Fibroblast of skin of left biceps (primary cell): ENCODE data around the gene PRSS22.

Source experiments
- DNase-seq, 2 experiments: peaks; one replicate each; pipeline ENCODE4 v3.0.0-alpha.2; 2013; ENCODE audit warnings: low read depth in 2 of 2

PRSS22 gene

DNA sequence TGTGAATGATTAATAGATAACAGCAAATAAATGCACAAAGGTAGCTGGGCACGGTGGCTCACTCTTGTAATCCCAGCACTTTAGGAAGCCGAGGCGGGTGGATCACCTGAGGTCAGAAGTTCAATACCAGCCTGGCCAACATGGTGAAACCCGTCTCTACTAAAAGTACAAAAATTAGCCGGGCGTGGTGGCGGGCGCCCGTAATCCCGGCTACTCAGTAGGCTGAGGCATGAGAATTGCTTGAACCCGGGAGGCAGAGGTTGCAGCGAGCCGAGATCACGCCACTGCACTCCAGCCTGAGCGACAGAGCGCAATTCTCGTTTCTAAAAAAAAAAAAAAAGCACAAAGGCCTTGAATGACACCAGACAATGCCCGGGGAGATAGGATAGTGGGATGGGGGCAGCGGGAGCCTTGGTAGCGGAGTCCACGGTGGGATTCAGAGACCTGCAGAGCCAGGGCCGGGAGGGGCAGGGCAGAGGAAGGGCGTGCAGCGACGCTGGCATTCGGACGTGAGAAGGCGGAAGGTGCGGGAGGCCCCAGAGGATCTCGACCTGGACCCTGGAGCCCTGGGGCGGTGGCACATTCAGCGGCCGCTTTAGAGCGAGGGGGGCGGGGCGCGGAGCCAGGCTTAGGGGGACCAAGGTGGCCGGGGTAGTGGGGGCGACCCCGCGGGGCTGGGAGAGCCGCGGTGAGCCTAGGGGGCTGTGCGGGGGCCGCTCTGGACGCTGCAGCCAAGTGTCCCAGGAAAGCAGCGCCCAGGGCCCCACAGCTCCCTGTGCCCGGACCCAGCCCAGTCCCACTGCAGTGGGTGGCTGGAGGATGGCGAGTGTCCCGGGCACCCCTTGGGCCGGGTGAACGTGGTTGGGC is 24.0 kb upstream of the PRSS22 start:
- no peak for DNase-seq

DNA sequence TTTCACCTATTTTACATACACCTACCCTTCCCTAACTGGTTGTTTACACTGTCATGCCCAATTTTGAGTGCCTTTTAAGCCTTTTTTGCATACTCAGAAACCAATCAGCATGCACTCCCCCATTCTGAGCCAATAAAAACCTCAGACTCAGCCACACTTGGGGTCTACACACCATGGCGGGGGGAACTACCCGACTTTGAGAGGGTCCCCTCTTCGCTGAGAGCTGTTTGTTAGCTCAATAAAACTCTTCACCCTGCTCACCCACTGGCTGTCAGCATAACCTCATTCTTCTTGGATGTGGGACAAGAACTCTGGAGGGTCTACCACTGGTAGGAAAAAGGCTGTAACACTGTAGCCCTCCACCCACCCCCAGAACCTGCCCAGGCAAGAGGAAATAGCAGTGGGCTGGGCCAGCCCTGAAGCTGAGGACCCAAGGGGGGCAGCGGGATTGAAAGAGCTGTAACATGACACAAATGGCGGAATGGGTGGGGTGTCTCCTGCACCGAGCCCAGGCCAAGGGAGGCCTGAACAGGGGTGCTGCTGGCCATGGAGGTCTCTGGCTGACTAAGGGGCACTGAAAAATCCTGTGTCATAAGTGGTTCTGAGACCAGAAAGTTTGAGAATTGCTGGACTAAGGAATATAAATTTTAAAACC is 22.0 kb upstream of the PRSS22 start:
- DNase-seq: no peak

DNA sequence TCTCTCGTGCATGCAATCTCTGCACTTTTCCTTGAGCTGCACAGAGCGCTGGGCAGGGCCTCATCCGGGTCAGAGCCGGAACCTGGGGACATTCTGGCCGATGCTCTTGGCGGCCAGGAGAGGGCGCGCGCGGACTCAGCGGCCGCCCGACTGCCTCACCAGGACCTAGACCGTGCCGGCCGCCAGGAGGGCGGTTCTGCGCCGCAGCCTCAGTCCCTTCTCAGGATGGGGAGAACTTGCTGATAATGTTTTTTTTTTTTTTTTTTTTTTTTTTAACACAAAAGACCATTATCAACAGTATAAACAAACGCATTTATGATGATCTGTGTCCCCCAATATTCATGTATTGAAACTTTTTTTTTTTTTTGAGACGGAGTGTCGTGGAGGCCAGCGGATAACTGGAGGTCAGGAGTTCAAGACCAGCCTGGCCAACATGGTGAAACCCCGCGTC is 17.0 kb upstream of the PRSS22 start:
- DNase-seq: peak; percentile 33 to 36

DNA sequence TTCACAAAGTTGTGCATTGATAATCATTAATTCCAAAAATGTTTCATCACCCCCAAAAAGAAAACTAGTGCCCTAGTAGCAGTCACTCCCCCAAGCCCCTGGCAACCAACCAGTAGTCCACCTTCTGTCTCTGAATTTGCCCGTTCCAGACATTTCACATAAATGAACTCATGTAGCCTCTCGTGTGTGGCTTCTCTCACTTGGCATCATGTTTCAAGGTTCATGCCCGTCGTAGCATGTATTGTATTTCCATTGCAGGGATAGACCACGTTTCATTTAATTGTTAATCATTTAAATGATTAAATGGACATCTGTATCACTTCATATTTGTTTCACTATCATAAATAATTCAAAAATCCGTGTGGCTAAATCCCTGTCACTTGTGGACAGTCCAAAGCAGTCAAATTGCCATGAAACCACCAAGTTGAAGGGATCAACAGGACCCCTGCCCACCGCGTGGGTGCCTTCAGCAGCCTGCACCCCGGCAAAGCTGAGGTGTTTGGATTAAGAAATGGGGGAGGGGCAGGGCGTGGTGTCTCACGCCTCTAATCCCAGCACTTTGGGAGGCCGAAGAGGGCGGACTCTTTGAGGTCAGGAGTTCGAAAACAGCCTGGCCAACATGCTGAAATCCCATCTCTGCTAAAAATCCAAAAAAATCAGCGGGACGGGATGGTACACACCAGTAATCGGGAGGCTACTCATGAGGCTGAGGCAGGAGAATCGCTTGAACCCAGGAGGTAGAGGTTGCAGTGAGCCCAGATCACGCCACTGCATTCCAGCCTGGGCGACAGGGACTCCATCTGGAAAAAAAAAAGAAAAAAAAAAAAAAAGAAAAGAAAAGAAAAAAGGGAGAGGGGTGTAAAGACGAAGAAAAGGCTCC is 16.3 kb upstream of the PRSS22 start:
- no peak for DNase-seq

DNA sequence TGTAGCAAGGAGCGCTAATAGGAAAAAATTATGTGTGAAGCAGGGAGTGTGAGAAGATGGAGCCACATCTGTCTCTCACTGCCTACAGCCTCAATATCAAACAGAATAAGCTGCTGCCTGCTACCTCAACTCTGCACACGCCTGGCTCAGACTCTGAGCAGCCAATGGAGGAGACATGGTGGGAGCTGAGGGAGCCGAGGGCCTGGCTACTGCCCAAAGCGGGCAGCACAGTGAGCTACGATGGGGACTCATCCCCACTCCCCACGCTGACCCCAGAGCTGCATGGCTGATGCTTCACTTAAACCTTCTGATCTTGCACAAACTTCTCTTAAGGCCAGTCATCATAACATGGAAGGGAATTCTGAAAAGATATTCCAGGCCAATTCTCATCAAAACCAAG is 14.0 kb upstream of the PRSS22 start:
- DNase-seq: no peak

DNA sequence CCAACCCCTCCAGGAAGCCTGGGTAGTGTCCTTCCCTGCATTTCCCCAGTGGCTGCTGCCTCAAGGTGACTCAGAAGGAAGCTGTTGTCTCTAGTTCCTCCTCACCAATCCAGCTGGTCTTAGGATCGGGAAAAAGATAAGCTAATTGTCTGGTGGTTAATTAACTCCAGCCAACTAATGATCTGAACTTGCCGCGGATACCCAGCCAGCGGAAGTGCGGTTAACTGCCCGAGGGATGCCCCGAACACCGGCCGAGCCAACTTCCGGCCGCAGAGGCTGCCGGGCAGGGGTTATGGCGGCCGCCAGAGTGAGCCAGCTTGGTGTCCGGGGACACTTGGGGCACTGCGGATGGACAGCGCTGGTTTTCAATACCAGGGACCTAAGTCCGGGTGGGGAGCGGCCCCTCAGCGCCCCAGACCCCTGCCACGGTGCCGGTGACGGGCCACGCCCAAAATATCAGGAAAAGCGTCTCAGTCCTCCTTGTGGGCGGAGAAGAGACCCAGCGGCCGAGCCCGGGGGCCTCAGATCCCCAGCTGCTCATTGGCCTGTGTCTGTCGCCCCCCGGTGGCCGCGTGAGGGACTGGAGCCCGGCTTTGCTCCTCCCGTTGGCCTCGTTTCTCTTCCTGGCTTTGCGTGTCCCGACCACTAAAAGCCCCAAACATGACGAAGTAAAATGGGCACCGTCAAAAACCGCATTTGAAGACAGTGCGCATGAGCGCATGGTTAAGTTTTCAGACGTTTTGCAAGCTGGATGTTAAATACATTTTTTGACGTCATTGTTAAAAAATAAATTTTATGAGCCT is 10.2 kb upstream of the PRSS22 start:
- peak; percentile 75 to 78 for DNase-seq

DNA sequence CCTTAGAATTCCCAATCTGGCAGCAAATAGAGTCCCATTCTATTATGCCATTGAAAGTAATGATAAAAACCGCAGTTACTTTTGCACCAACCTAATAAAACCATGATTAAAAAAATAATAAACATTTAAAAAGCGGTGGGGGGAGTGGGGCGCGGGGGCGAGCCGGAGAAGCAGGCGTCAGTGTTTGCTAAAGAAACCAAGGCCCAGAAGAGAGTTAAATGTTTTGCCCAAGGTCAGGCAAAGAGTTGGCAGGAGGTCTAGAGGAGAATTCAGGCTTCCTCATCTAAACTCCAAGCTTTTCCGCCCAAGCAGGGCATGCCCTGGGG is 9.7 kb upstream of the PRSS22 start:
- no peak for DNase-seq

DNA sequence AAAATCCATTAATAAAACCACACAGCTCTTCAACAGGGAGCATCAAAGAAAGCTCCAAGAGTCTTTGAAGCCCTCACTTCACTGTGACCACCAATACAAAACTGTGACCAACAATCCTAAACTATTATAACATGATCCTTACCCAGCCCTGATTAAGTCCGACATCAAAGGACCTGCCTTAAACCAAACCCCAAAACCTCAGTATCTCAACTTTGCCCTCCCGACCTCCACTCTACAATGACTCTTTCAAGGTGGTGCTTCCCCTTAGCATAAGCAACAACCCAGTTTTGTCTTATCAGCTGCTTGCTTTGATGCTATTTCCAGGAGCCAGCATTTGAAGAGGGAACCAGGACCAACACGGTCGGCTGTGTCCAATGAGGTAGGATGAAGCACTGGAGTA is 8.5 kb upstream of the PRSS22 start:
- DNase-seq: no peak

DNA sequence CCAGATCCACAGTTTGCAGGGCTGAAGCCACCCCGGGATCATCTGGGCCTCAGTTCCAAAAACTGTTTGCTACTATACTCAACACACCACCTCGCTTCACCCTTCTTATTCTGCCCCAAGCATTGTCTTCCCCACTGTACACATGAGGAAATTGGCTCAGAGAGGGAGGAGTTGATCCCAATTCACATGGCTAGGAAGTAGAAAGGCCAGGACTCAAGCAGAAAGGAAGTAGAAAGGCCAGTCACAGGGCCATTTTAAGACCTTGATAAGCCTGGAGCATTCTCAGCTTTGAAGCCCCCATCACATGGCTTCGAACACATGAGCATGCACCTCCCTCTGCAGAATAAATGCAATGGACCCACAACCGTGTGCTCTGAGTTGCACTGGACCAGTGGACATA is 7.7 kb upstream of the PRSS22 start:
- no peak for DNase-seq

DNA sequence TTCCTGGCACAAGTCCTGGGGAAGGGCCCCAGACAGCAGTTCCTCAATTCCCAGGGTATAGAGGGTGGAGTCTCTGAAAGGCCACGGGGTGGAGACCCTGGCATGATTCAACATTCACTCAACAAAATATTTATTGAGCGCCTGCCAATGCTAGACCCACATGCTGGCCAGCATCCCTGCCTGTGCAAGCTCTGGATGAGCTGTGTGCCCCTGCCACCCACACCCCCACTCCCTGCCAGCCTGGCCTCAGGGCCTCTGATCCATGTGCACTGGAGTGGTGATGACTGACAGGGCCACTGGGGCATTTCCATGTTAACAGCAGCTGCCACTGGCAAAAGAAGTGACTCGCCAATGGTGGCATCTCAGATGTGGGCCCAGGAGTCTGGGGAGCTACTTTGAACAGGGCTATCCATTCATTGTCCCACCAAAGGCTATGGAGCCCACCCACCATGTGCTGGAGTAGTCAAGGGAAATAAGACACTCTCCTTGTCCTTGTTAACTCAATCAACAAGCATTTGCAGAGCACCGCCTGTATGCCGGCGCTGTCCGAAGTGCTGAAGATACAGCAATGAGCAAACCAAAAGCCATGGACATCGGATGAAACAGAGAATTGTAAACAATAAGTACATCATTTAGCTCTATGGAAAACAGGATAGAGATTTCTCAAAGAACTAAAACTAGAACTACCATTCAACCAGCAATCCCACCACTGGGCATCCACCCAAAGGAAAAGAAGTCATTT is 3.0 kb upstream of the PRSS22 start:
- DNase-seq: no peak

DNA sequence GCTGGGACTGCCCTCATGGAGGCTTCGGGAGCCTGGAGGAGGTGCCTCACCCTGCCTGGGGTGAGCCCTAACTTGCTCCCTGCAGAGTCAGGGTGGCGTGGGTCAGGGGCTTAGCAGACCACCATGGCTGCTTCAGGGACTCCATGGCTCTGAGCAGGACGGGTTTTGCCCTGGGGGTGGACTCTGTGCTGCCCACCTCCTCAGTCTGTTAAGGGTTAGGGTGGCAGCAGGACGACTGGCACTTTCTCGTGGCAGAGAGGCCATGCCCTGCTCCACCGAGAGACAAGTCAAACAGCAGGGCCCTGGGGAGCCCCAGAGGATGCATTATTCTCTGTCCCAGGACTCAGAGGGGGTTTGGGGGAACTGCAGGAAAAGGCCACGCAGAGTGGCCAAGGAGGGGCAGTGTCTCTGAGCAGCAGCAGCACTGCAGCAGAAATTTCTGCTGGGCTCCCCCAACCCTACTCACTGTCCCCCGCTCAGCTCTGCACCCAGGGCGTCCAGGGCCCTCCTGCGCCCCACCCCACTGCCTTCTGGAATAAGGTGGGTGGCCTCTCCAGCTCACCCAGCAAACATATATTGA is 1.8 kb upstream of the PRSS22 start:
- no peak for DNase-seq

DNA sequence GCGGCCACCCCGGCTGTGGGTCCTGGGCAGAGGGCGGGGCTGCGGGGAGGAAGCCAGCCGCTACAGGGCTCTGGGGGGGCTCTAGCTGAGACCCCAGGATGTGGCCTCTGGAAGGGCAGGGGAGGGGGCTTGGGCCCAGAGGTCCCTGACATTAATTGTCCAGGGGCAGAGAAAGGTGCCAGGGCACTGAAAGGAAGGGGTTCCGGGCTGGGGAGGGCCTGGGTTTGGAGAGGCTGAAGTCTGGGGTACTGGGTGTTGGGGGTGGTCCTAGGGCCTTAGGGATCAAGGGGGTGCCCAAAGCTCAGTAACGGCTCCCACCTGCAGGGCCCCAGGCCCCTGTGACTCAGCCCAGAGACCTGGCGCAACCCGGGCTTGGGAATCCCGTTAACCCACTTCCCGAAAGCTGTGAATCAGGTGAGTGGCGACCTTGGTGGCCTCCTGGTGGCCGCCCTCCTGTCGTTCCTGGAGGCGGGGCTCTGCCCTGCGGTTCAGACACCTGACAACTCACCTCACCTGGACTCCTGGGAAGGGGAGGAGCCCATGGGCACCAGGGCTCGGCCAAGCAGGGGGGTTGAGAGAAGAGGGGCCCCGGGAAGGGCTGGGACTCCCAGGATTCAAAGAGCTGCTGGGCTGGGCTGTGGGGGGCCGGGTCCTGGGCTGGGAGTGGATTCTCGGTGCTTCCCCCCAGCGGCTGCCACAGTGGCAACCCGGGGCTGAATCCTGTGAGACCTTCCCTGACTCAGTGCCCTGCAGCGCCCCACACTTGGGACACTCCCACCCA is 465 bp upstream of the PRSS22 start:
- no peak for DNase-seq

DNA sequence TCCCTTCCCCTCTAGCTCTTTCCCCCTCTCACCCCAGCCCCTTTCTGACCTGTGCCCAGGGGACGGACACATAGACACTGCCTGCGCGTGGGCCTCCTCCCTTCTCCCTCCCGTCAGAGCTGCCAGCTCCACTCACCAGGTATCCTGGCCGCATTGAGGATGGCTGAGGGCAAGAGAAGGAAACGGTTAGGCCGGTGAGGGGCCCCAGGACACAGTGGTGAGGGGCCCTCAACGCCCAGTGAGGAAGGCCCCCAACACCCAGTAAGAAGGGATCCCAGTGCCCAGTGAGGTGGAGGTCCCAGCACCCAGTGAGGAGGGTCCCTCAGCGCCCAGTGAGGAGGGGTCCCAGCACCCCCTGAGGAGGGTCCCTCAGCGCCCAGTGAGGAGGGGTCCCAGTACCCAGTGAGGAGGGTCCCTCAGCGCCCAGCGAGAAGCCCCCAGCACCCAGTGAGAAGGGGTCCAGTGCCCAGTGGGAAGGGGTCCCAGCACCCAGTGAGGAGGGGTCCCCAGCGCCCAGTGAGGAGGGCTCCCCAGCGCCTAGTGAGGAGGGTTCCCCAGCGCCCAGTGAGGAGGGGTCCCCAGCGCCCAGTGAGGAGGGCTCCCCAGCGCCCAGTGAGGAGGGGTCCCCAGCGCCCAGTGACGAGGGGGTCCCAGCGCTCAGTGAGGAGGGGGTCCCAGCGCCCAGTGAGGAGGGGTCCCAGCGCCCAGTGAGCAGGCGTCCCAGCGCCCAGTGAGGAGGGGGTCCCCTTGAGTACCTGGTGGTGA is 1.1 kb downstream of the PRSS22 start:
- no peak for DNase-seq

DNA sequence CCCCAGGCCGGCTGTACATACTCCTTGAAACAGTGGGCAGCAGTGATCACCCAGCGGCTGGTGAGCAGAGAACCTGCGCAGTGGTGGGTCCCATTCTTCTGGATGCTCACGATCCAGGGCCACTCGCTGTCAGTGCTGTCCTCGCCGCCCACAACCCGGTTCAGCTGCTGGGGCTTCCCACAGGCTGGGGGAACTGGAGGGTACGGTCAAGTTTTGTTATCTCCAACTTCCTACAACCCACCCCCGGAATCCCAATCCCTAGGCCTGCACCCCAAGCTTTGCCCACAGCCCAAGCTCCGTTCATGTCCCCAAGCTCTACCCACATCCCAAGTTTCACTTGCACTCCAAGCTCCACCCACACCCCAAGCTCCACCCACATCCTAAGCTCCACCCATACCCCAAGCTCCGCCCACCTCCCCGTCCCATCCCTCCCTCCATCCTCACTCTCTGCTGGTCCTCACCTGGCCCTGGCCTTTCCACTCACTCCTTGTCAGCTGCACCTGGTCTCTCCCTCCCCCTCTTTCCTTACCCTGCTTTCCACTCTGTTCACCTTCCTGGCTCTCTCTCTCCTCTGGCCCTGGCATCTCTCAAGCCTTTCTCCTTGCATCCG is 1.8 kb downstream of the PRSS22 start:
- DNase-seq: no peak

DNA sequence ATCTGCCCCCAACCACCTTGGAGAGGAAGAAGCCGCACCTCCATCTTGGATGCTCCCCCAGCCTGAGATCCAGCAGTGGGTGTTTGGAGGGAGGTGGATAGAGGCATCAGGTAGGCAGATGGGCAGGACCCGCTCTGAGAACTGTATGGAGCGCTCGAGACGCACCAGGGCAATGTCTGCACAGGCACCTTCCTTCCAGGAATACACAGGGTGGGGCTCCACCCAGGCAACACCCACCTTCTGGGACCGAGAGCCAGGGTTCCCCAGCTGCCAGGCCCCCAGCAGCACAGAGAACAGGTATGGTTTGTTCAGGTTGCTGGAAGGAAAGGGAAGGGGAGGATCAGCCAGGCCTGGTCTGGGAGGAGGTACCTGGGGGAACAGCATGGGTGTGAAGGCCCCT is 2.4 kb downstream of the PRSS22 start:
- no peak for DNase-seq

DNA sequence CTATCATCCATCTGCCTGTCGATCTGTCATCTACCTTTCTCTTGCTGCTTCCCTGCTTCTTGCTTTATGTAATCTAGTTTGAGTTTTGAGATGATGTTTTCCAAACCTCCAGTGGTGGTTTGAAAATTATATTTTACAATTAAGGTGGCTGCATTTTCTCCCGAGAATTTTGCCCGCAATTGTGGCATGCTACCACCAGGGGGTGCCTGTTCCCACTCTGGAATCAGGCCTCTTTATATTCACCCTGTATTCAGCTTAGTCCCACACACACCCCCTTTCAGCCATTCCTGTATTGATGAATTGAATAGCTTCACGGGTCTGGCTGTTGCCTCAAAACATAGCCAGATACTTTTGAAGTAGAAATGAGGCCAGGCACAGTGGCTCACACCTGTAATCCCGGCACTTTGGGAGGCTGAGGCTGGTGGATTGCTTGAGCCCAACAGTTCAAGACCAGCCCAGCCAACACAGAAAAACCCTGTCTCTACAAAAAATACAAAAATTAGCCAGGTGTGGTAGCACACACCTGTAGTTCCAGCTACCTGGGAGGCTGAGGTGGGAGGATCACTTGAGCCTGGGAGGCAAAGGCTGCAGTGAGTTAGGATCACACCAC is 3.2 kb downstream of the PRSS22 start:
- DNase-seq: no peak

DNA sequence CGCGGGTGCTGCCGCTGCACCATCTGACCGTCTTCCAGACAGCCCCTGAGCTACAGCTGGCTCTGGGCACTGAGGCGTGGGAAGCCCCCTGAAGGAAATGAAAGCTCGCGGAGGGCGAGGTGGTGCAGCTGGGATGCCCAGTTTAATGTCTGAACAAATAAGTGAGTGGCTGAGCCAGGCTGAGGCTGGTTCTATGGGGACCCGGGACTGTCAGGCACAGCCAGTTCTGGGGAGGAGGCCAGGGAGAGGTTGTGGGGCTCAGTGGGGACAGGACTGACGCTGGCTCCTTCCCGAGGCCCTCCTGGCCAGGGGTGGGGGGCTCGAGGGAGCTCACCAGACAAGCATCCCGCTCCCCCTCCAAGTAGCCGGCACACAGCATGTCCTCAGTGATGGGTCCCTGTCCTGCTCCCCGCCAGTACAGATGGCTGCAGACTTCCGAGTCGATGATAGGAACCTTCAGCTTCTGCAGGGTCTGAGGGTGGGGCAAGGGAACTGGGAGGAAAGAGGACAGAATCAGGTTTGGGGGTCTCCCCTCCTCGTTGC is 4.4 kb downstream of the PRSS22 start:
- DNase-seq: no peak
